Tibial artery (tissue), 4 donors: ENCODE results near the gene ROBO1.

Experiments
- DNase-seq, 2 donors: peaks; one replicate each; pipeline ENCODE4 v3.0.0-alpha.2; 2019
- H3K27ac ChIP-seq, 2 donors: fragments of 200-600 bp; sonication (generic) in 1 of 2; 1 replicate in 1 of 2; 2 replicates in 1 of 2; pipeline ENCODE4 v1.5.1; 2018 to 2019; ENCODE audit warnings: mild to moderate bottlenecking in 1 of 2
- H3K27me3 ChIP-seq, 2 donors: fragments of 200-600 bp; sonication (generic) in 1 of 2; one replicate each; pipeline versions ENCODE4 v1.5.1 to v1.6.0; 2016 to 2019
- H3K36me3 ChIP-seq, 3 donors: fragments of 200-600 bp; sonication (generic) in 2 of 3; one replicate each; pipeline ENCODE4 v1.5.1; 2016 to 2019; ENCODE audit warnings: mild to moderate bottlenecking in 2 of 3
- H3K4me1 ChIP-seq, 4 donors: fragments of 200-600 bp; sonication (generic) in 2 of 4; 1 replicate in 3 of 4; 2 replicates in 1 of 4; pipeline ENCODE4 v1.5.1; 2016 to 2019
- H3K4me3 ChIP-seq, 2 donors: fragments of 200-600 bp; sonication (generic) in 1 of 2; 1 replicate in 1 of 2; 2 replicates in 1 of 2; pipeline ENCODE4 v1.5.1; 2018 to 2019; ENCODE audit warnings: mild to moderate bottlenecking in 2 of 2
- H3K9me3 ChIP-seq, 3 donors: fragments of 200-600 bp; sonication (generic) in 1 of 3; one replicate each; pipeline ENCODE4 v1.5.1; 2016 to 2019
- CTCF ChIP-seq, 2 experiments: fragments of 200-600 bp in 1 of 2; fragments of 450-650 bp in 1 of 2; IDR thresholded peaks; one replicate each; pipeline ENCODE4 v1.5.1; 2017 to 2019; ENCODE audit warnings: antibody characterized with exemption in 2 of 2, mild to moderate bottlenecking in 1 of 2, moderate library complexity in 1 of 2
- intact Hi-C: fragments of 100-400 bp; cut with DNase I; formaldehyde crosslinking; loops from one replicate; pipeline ENCODE4 v1.15.0; 2023; ENCODE audit warnings: low total_unique reads

The ROBO1 gene

GRCh38 chr3:79670178-79670577 lies 97.6 kb downstream of the ROBO1 start:
- Histone ChIP-seq H3K27me3 (no peaks in the 10 kb centered on the region), H3K36me3 (no peaks in the 10 kb centered on the region), H3K27ac (no peak overlapping the region), H3K4me1 (no peaks in the 10 kb centered on the region), H3K9me3 (no peaks in the 10 kb centered on the region), H3K4me3 (no peak overlapping the region)
- TF ChIP-seq CTCF (IDR thresholded peaks at IDR 0.05), result no peak
- no peak for DNase-seq
- intact Hi-C loops, result no loop called here

- no peak for DNase-seq
- H3K27ac ChIP-seq, result no peak overlapping the region
- H3K4me3 ChIP-seq, result no peak overlapping the region
- no peaks in the 10 kb centered on the region for H3K4me1 ChIP-seq
- no peaks in the 10 kb centered on the region for H3K9me3 ChIP-seq
- TF ChIP-seq CTCF (IDR thresholded peaks at IDR 0.05), result no peak
- no peaks in the 10 kb centered on the region for H3K27me3 ChIP-seq
- intact Hi-C loops, result no loop called here
- H3K36me3 ChIP-seq, result no peaks in the 10 kb centered on the region
Observed at GRCh38 chr3:79664455-79664854, 103.3 kb downstream of the ROBO1 start.

- H3K4me1 ChIP-seq, result no peaks in the 10 kb centered on the region
Observed at GRCh38 chr3:79661896-79662295, 105.9 kb downstream of the ROBO1 start.

GRCh38 chr3:79657076-79657475 lies 110.7 kb downstream of the ROBO1 start:
- DNase-seq, result no peak
- H3K4me1 ChIP-seq, result no peaks in the 10 kb centered on the region
- intact Hi-C loops, result no loop called here
- TF ChIP-seq CTCF (IDR thresholded peaks at IDR 0.05), result no peak
- H3K36me3 ChIP-seq, result no peaks in the 10 kb centered on the region
- no peak overlapping the region for H3K27ac ChIP-seq
- no peaks in the 10 kb centered on the region for H3K27me3 ChIP-seq
- no peaks in the 10 kb centered on the region for H3K9me3 ChIP-seq
- no peak overlapping the region for H3K4me3 ChIP-seq

More at GRCh38 chr3:79661896-79662295, 105.9 kb downstream of the ROBO1 start:
- no peak for TF ChIP-seq CTCF (IDR thresholded peaks at IDR 0.05)
- H3K36me3 ChIP-seq, result no peaks in the 10 kb centered on the region
- no peaks in the 10 kb centered on the region for H3K9me3 ChIP-seq
- no peak for DNase-seq
- no peak overlapping the region for H3K27ac ChIP-seq
- no peaks in the 10 kb centered on the region for H3K27me3 ChIP-seq
- intact Hi-C loops, result no loop called here
- H3K4me3 ChIP-seq, result no peak overlapping the region

GRCh38 chr3:79654019-79654418 lies 113.8 kb downstream of the ROBO1 start:
- H3K27ac ChIP-seq, result no peak overlapping the region
- TF ChIP-seq CTCF (IDR thresholded peaks at IDR 0.05), result no peak
- DNase-seq, result no peak

GRCh38 chr3:79653266-79653830 lies 114.5 kb downstream of the ROBO1 start:
- no peak for DNase-seq
- Histone ChIP-seq H3K36me3 (no peaks in the 10 kb centered on the region), H3K27me3 (no peaks in the 10 kb centered on the region), H3K27ac (no peak overlapping the region), H3K4me3 (no peak overlapping the region), H3K9me3 (no peaks in the 10 kb centered on the region), H3K4me1 (peaks cover 0 to 5% (median 0%) of the 10 kb centered on the region in 4 donors)
- intact Hi-C loops, result no loop called here
- no peak for TF ChIP-seq CTCF (IDR thresholded peaks at IDR 0.05)

More at GRCh38 chr3:79654019-79654418, 113.8 kb downstream of the ROBO1 start:
- H3K4me1 ChIP-seq, result peaks cover 0 to 5% (median 0%) of the 10 kb centered on the region in 4 donors
- intact Hi-C loops, result no loop called here
- no peaks in the 10 kb centered on the region for H3K27me3 ChIP-seq
- H3K36me3 ChIP-seq, result no peaks in the 10 kb centered on the region
- no peak overlapping the region for H3K4me3 ChIP-seq
- H3K9me3 ChIP-seq, result no peaks in the 10 kb centered on the region
